ENCODE measurements around the gene PCDHB7. TPM values are rescaled to one million over a fixed set of nuclear protein-coding genes. Genes with fewer than 3 reads are reported as not detected.
"Not testable (repeated sequence)": the region's sequence is repeated elsewhere in the genome, so short reads cannot be mapped to it uniquely, and the experiment has no call there.

Gene PCDHB7
- total RNA-seq, 2 experiments from 2014 or later: not detected

DNA sequence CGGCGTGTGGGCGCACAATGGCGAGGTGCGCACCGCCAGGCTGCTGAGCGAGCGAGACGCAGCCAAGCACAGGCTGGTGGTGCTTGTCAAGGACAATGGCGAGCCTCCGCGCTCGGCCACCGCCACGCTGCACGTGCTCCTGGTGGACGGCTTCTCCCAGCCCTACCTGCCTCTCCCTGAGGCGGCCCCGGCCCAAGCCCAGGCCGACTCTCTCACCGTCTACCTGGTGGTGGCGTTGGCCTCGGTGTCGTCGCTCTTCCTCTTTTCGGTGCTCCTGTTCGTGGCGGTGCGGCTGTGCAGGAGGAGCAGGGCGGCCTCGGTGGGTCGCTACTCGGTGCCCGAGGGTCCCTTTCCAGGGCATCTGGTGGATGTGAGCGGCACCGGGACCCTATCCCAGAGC, 20.3 kb upstream of the PCDHB7 start:
- H3K4me2 ChIP-seq (ENCODE audit: low read length); H3K4me1 ChIP-seq (ENCODE audit: insufficient read depth, low read length, poor library complexity, severe bottlenecking); H3K4me3 ChIP-seq (ENCODE audit: low read depth, low read length, poor library complexity, severe bottlenecking); intact Hi-C loops (cut with micrococcal nuclease; ENCODE audit: unreplicated experiment); H2AFZ ChIP-seq (ENCODE audit: low read length); DNase-seq (ENCODE audit: low spot score); H3K9me2 ChIP-seq (ENCODE audit: insufficient read depth, low read length); H3K27ac ChIP-seq (ENCODE audit: low read depth, low read length, poor library complexity, severe bottlenecking); BruUV-seq (replicated peaks); H4K20me1 ChIP-seq (ENCODE audit: insufficient read depth, low read length); CTCF ChIA-PET (ENCODE audit: unreplicated experiment); H3K9me3 ChIP-seq (ENCODE audit: low read length); H3K36me3 ChIP-seq (ENCODE audit: insufficient read depth, low read length); H3K79me2 ChIP-seq (ENCODE audit: insufficient read depth, low read depth, low read length): not testable (repeated sequence)
- POLR2A ChIA-PET: interaction anchor here (0.7 to 1.0 kb wide), 2 partner anchors 11 to 18 kb away, joined by 3 to 4 read pairs; no protein-coding TSS in a partner anchor

DNA sequence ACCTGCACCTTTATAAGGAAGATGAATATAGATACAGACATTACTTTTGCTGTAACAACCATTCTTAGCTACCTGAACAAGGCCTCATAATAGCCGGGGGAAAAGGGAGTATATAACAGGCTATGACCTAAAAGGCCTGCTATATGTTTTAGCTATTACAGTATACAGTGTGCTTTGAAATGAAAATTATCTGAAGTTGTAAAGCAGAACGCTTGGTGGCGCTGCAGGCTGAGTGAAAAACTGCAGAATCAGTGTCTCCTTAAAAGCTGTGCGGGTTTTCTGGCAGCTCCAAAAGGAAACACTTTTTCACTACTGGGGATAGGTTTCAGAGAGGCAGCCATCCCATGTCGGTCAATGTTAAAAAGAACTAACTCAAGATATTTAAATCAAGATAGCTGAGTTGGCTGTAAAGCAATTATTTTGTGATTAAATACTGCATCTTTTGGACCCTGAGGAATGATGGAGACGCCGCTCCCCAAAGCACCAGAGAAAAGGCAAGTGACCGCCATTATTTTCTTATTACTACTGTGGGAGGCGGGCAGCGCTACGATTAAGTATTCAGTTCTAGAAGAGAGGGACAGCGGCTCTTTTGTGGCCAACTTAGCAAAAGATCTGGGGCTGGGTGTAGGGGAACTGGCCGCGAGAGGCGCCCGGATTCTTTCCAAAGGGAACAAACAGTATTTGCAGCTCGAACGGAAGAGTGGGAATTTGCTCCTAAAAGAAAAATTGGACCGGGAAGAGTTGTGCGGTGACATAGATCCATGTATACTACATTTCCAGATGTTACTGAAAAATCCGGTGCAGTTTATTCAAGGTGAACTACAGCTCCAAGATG, 16.7 kb upstream of the PCDHB7 start:
- H2AFZ ChIP-seq (ENCODE audit: low read length): no peak overlapping the region
- no peaks in the 10 kb centered on the region for H3K36me3 ChIP-seq (ENCODE audit: insufficient read depth, low read length)
- TF ChIP-seq, protein P1, sequence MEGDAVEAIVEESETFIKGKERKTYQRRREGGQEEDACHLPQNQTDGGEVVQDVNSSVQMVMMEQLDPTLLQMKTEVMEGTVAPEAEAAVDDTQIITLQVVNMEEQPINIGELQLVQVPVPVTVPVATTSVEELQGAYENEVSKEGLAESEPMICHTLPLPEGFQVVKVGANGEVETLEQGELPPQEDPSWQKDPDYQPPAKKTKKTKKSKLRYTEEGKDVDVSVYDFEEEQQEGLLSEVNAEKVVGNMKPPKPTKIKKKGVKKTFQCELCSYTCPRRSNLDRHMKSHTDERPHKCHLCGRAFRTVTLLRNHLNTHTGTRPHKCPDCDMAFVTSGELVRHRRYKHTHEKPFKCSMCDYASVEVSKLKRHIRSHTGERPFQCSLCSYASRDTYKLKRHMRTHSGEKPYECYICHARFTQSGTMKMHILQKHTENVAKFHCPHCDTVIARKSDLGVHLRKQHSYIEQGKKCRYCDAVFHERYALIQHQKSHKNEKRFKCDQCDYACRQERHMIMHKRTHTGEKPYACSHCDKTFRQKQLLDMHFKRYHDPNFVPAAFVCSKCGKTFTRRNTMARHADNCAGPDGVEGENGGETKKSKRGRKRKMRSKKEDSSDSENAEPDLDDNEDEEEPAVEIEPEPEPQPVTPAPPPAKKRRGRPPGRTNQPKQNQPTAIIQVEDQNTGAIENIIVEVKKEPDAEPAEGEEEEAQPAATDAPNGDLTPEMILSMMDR (conservative IDR thresholded peaks at IDR 0.05; ENCODE audit: low read length): peak; percentile 74
- TF ChIP-seq EZH2phosphoT487 (IDR thresholded peaks at IDR 0.05; ENCODE audit: borderline replicate concordance, low read depth, low read length): no peak
- no peaks in the 10 kb centered on the region for H3K4me1 ChIP-seq (ENCODE audit: insufficient read depth, low read length, poor library complexity, severe bottlenecking)
- DNase-seq (ENCODE audit: low spot score): no peak
- POLR2A ChIA-PET: interaction anchor here (0.6 kb wide), 2 partner anchors 47 to 144 kb away, joined by 3 to 4 read pairs; no protein-coding TSS in a partner anchor
- no peaks in the 10 kb centered on the region for H4K20me1 ChIP-seq (ENCODE audit: insufficient read depth, low read length)
- CTCF ChIA-PET (ENCODE audit: unreplicated experiment): no interaction called here
- H3K79me2 ChIP-seq (ENCODE audit: insufficient read depth, low read depth, low read length): no peaks in the 10 kb centered on the region
- no peaks in the 10 kb centered on the region for H3K9me3 ChIP-seq (ENCODE audit: low read length)
- no peak overlapping the region for H3K4me2 ChIP-seq (ENCODE audit: low read length)
- intact Hi-C loops (cut with micrococcal nuclease; ENCODE audit: unreplicated experiment): no loop called here
- no peaks in the 10 kb centered on the region for H3K9me2 ChIP-seq (ENCODE audit: insufficient read depth, low read length)
- H3K27ac ChIP-seq (ENCODE audit: low read depth, low read length, poor library complexity, severe bottlenecking): no peak overlapping the region
- no TSS peak for BruUV-seq (replicated peaks)
- H3K4me3 ChIP-seq (ENCODE audit: low read depth, low read length, poor library complexity, severe bottlenecking): no peak overlapping the region

DNA sequence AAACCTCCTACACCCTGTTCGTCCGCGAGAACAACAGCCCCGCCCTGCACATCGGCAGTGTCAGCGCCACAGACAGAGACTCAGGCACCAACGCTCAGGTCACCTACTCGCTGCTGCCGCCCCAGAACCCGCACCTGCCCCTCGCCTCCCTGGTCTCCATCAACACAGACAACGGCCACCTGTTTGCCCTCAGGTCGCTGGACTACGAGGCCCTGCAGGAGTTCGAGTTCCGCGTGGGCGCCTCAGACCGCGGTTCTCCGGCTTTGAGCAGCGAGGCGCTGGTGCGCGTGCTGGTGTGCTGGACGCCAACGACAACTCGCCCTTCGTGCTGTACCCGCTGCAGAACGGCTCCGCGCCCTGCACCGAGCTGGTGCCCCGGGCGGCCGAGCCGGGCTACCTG, 15.1 kb upstream of the PCDHB7 start:
- H3K9me3 ChIP-seq (ENCODE audit: low read length); CTCF ChIA-PET (ENCODE audit: unreplicated experiment); H3K4me2 ChIP-seq (ENCODE audit: low read length); BruUV-seq (replicated peaks); intact Hi-C loops (cut with micrococcal nuclease; ENCODE audit: unreplicated experiment); H4K20me1 ChIP-seq (ENCODE audit: insufficient read depth, low read length); H3K9me2 ChIP-seq (ENCODE audit: insufficient read depth, low read length); H3K4me3 ChIP-seq (ENCODE audit: low read depth, low read length, poor library complexity, severe bottlenecking); POLR2A ChIA-PET; H2AFZ ChIP-seq (ENCODE audit: low read length); H3K4me1 ChIP-seq (ENCODE audit: insufficient read depth, low read length, poor library complexity, severe bottlenecking); DNase-seq (ENCODE audit: low spot score); H3K27ac ChIP-seq (ENCODE audit: low read depth, low read length, poor library complexity, severe bottlenecking); H3K79me2 ChIP-seq (ENCODE audit: insufficient read depth, low read depth, low read length); H3K36me3 ChIP-seq (ENCODE audit: insufficient read depth, low read length): not testable (repeated sequence)

DNA sequence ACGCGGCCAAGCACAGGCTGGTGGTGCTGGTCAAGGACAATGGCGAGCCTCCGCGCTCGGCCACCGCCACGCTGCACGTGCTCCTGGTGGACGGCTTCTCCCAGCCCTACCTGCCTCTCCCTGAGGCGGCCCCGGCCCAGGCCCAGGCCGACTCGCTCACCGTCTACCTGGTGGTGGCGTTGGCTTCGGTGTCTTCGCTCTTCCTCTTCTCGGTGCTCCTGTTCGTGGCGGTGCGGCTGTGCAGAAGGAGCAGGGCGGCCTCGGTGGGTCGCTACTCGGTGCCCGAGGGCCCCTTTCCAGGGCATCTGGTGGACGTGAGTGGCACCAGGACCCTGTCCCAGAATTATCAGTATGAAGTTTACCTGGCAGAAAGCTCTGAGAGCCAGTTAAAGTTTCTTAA, 14.5 kb upstream of the PCDHB7 start:
- CTCF ChIA-PET (ENCODE audit: unreplicated experiment); BruUV-seq (replicated peaks); H3K79me2 ChIP-seq (ENCODE audit: insufficient read depth, low read depth, low read length); H3K9me3 ChIP-seq (ENCODE audit: low read length); H3K27ac ChIP-seq (ENCODE audit: low read depth, low read length, poor library complexity, severe bottlenecking); H3K4me1 ChIP-seq (ENCODE audit: insufficient read depth, low read length, poor library complexity, severe bottlenecking); H3K4me3 ChIP-seq (ENCODE audit: low read depth, low read length, poor library complexity, severe bottlenecking); H3K36me3 ChIP-seq (ENCODE audit: insufficient read depth, low read length); DNase-seq (ENCODE audit: low spot score); H2AFZ ChIP-seq (ENCODE audit: low read length); H3K4me2 ChIP-seq (ENCODE audit: low read length); intact Hi-C loops (cut with micrococcal nuclease; ENCODE audit: unreplicated experiment); H4K20me1 ChIP-seq (ENCODE audit: insufficient read depth, low read length); H3K9me2 ChIP-seq (ENCODE audit: insufficient read depth, low read length); POLR2A ChIA-PET: not testable (repeated sequence)

DNA sequence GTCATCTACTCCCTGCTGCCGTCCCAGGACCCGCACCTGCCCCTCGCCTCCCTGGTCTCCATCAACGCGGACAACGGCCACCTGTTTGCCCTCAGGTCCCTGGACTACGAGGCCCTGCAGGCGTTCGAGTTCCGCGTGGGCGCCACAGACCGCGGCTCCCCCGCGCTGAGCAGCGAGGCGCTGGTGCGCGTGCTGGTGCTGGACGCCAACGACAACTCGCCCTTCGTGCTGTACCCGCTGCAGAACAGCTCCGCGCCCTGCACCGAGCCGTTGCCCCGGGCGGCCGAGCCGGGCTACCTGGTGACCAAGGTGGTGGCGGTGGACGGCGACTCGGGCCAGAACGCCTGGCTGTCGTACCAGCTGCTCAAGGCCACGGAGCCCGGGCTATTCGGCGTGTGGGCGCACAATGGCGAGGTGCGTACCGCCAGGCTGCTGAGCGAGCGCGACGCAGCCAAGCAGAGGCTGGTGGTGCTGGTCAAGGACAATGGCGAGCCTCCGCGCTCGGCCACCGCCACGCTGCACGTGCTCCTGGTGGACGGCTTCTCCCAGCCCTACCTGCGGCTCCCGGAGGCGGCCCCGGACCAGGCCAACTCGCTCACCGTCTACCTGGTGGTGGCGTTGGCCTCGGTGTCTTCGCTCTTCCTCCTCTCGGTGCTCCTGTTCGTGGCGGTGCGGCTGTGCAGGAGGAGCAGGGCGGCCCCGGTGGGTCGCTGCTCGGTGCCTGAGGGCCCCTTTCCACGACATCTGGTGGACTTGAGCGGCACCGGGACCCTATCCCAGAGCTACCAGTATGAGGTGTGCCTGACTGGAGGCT, 2.1 kb downstream of the PCDHB7 start:
- intact Hi-C loops (cut with micrococcal nuclease; ENCODE audit: unreplicated experiment); H3K4me2 ChIP-seq (ENCODE audit: low read length); H3K4me1 ChIP-seq (ENCODE audit: insufficient read depth, low read length, poor library complexity, severe bottlenecking); H3K27ac ChIP-seq (ENCODE audit: low read depth, low read length, poor library complexity, severe bottlenecking); CTCF ChIA-PET (ENCODE audit: unreplicated experiment); H3K4me3 ChIP-seq (ENCODE audit: low read depth, low read length, poor library complexity, severe bottlenecking); DNase-seq (ENCODE audit: low spot score); H3K36me3 ChIP-seq (ENCODE audit: insufficient read depth, low read length); BruUV-seq (replicated peaks); POLR2A ChIA-PET; H2AFZ ChIP-seq (ENCODE audit: low read length); H3K9me2 ChIP-seq (ENCODE audit: insufficient read depth, low read length); H3K79me2 ChIP-seq (ENCODE audit: insufficient read depth, low read depth, low read length); H3K9me3 ChIP-seq (ENCODE audit: low read length); H4K20me1 ChIP-seq (ENCODE audit: insufficient read depth, low read length): not testable (repeated sequence)

Measured in OCI-LY7 (cell line).